Ishikawa (cell line): ENCODE measurements around the gene PDSS2.

Source experiments
- EP300 ChIP-seq: IDR thresholded peaks from 2 replicates; pipeline ENCODE4 v1.6.1; 2012; ENCODE audit warnings: borderline replicate concordance
- RAD21 ChIP-seq: IDR thresholded peaks from 2 replicates; pipeline ENCODE4 v1.6.1; 2012; ENCODE audit warnings: low read depth
- YY1 ChIP-seq: IDR thresholded peaks from 2 replicates; pipeline ENCODE4 v1.6.1; 2012; ENCODE audit warnings: low read depth

- TF ChIP-seq YY1, result no peak
- TF ChIP-seq RAD21, result no peak
- no peak for TF ChIP-seq EP300
Observed at GRCh38 chr6:107129370-107129925, 329.9 kb downstream of the PDSS2 start.
